NCI-H2107 (cell line): ENCODE data around the gene LRRC17.

Source experiments
- DNase-seq: peaks from one replicate; lab custom pipeline; 2025; lab: John Stamatoyannopoulos, UW

Gene LRRC17

DNA sequence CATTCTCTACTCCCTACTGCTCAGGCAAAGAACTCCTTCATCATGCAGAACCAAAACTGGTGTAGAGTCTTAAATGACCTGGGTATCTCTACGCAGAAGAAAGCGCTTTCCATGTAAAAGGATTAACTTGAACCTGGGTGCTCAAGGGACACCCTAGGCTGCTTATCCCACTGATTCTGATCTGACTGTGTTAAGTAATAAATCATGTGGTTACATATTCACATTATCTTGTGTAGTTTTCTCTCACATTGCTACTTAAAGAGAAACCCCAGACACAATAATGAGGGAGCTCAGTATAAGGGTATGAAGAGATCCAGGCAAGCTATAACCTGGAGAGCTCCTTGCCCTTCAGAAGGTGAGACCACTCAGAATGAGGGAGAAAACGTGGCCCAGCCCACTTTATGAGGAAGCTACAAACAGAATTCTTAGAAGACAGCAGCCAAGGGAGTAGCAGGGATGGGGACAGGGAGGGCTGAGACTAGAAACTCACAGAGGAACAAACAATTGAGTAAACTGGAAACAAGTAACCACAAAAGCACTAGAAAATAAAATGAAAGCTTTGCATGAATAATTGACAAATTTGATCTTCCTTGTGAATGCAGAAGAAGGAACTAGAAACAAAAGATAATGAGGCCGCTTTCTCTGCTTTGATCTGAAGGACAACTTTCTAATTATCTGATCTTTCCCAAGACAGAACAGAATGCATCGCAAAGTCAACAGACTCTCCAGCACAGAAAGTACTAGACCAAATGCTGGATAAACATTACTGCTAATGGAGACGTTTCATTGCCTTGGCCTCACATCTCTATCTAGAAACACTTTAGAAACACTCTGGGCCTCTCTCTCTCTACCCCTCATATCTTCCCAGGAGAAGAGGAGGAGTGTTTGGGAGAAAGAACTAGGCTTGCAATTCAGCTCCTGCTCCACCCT, 76.1 kb downstream of the LRRC17 start:
- no peak for DNase-seq

DNA sequence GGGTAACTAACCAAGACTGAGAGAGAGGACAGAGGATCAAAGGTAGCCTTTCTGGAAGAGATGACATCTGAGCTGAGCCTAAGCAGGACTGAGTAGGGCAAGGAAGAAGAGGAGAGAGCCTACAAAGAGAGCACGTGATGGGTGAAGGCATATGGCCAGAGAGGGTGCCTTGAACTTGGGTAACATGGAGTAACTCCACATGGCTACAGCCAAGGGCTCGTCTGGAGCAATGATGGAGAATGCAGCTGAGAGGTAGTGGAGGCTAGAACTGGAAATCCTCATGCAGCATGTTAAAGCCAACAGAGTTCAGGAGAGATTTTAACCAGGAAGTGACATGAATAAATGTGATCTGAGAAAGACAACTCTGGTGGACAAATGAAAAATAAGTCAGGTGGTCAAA, 77.8 kb downstream of the LRRC17 start:
- no peak for DNase-seq

DNA sequence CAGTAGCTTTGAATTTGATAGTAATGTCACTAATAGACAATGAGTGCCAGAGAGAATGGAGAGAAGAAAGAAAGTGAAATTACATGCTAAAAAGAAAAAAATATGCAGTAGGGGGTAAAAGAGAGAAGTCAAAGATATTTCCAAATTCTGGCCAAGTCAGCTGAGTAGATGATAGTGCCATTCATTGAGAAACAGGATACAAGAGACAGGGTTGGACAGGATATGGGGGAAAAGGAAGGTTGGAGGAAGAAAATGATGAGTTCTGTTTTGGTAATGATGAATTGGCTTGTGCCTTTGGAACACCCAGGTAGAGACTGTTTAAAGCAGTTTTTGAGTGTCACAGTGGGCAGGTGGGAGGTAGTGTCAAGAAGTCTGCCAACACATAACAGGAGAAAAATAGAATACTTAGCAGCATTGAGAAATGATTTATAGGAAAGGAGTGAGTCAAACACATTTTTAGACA, 78.3 kb downstream of the LRRC17 start:
- DNase-seq = no peak

DNA sequence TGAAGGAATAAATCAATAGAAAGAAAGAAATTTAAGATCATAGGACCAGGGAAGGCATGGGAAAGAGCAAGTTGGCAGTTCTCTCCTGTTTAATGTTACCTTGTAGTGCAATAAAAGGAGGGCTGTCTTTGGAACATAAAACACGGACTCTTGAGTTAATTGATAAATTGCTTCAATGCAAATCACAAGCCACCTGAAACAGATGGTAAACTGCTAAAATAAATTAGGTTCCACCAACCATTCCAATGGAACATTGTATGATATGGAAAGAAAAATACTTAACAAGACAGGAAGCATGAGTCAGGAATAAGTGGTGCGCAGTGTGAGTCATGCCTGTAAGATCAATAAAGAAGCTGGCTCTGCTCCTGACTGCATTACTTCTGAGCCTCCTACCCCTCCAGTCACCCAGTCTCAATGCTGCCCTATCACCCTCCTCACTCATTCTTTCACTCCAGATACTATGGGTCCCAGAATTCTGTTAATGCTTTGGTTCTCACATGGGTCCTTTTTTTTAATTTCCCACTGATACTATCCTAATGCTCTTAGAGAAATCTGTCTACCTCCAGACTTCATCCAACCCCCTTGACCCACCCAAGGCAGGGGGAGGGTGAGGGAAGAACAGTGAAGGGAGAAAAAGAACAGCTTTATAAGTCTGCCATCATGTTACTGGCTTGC, 78.9 kb downstream of the LRRC17 start:
- DNase-seq = no peak

DNA sequence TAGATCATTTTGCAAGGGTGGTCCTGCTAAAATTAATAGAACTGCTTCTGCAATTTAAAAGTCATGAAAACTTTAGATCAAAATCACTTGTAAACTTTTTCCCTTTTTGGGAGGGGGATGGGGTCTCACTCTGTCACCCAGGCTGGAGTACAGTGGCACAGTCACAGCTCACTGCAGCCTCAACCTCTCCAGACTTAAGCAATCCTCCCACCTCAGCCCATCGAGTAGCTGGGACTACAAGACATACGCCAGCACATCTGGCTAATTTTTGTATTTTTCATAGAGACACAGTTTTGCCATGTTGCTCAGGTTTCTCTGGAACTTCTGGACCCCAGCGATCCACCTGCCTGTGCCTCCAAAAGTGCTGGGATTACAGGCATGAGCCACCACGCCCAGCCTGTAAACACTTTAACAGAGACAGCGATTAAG, 79.7 kb downstream of the LRRC17 start:
- DNase-seq = no peak

DNA sequence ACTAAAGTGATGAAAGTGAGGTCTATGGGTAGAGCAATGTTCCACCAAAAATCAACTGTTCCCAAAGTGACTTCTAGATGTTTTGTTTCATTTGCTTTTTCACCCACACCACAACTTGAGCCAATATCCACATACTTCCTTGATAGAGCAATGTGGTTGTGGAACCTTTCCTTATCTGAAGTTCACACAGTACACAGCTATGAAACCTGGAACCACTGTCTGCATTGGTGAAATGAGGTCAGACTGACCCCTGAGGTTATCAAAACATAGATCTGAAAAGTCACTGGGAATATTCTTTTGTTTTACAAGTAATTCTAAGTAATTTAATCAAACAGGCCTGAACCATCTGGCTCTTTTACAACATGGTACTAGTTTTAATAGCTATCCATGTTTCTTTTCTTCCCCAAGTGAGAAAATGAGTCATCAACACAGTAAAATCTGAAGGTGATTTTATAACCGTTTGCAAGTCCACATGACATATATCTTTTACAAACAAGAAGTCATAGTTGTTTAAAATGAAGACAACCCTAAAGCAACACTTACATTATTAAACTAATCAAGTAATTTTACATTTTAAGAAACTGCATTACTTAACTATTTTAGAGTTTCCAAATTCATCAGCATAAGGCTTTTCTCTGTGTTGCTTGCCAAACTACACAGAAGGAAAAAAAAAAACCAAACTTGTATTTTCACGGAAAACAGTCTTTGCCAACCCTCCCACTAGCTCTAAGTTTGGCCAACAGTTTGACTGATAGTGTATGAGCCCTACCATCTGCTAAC, 80.3 kb downstream of the LRRC17 start:
- no peak for DNase-seq

DNA sequence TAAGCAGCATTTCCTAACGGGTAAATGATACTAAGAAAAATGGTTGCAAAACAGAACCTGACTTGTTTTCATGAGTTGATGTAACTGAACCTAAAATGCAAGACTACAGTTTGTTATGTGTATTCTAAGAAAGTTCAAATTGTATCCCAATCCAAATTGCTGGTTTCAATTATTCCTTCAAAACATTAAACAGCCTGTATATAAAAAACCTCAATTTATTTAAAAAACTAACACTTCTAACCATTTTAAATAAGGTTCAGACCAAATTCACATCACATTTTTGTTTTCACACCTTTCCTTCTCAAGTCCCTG, 80.9 kb downstream of the LRRC17 start:
- DNase-seq = no peak

DNA sequence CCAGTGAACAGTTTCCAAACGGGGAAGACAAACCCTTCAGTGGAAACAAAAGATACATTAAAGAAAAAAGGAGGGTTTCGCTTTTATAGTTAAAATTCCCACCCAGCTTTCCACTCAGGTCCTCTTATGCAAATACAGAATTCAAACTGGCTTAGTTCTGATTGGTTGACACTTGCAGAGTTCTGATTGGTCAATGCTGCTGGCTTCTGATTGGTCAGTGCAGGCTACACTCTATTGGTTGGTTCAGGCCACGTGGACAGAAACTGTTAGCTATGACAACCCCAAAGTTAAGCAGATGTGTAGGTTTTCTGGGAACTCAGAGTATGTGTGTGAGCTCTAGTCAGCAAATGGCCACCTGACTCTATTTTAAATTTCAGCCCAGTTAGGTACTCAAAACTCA, 81.8 kb downstream of the LRRC17 start:
- no peak for DNase-seq
